SKM-1 treated with dmso at 0.1 percent for 144 hours (cell line): ENCODE results near the gene NPY.

Source experiments
- DNase-seq: peaks from one replicate; lab custom pipeline; 2025; ENCODE audit not compliant: unreplicated experiment; lab: John Stamatoyannopoulos, UW

The NPY gene

DNA sequence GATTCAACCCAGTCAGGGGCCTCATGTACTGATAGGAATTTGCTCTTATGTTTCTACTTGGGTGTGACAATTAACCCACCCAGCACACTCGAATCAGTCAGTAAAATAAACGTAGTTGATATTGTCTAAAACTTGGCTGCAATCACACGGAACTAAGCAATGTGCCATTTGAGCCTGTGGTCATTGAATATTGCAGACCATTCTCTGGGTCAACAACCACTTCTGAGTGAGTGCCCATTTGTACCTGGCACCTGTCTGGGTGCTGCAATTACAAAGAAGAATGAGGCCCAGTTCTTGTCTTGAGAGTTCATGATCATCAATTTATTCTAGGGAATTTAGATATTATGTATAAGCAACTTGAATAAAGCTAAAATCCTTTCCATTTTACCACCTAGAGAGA, 29.8 kb downstream of the NPY start:
- DNase-seq: no peak

DNA sequence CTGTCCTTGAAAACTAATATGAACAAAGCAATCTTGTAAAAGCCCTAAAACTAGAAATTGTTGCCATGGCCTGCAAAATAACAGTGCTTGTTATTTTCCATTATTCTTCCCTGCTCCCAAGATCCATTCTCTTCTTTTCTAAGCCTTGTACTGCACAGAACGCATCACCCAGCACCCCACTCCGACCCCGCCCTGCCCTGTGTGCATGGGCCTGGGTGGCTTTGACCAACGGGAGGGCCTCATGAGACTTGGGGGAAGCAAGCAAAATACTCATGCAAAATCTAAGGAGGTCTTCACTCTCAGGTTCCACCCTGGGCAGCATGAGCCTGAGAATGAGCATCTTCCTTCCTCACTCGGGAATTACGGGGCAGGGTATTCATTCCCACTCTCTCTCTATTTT, 32.4 kb downstream of the NPY start:
- DNase-seq: no peak

DNA sequence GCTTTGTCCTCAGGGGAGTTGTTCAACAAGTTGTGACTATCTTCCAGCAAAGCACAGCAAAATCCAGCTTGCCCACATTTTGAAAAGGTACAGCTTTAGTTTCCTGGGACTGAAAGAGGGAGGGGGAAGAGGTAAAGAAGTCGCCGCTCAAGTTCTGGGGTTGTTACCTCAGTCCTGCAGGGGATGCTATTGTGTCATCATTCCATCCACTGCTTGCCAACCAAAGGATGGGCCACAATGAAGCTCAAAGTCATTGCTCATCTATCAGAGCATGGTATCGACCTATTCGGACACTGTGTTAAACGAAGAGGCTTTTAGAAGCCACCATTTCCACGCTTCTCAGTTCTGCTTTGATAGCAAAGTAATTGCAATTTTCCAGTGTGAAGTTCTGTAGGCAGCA, 34.3 kb downstream of the NPY start:
- no peak for DNase-seq

DNA sequence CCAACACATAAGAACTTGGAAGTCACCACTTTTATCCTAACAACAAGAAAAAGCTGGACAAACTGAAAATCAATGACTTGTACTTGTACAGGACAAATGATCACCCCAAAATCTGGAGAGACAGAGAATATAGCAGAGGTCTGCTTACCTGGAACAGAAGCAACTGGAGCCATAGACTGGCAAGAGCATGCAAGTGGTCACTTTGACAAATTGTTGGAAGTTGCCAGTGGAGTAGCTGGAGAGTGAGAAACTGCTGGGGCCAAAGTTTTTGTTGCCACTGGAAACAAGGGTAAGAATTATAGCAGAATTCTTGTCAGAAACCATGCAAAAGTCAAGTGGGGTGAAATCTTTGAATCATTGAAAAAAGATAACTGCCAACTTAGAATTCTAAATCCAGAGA, 35.2 kb downstream of the NPY start:
- no peak for DNase-seq

DNA sequence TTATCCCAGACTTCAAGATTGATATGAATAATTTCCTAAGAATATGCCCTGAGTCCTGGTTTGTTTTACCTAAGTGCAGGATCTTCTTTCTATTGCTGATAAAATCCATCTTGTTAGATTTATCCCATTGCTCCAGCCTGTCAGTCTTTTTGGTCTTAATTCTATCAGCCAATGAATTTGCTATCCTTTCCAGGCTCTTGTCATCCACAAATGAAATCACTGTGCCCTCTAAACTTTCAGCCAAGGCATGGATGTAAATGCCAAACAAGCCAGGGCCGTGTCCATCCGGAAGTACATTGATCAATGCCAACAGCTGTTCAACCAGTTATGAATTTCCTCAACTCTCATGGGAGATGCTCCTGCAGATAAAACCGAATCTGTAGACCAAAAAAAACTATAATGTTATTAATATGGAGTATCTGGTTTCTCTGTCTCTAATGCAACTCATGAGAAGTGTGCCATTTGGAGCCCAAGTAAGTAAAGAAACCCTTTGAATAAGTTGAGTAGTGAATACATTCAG, 40.0 kb downstream of the NPY start:
- DNase-seq: no peak

DNA sequence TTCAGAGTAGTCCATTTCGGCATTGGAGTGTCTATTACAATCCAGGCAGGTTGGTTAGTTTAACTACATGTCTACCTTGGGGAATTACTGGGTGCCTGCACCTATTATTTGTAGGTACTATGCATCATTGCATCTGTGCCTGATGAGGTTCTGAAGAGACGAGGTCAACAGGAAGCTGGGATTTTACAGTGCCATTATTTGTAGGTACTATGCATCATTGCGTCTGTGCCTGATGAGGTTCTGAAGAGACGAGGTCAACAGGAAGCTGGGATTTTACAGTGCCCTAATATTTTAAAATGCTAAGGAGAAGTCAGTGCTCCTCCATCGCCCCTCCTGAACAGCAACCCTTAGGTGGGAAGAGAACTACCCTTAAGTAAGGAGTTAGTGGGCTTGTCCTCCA, 41.7 kb downstream of the NPY start:
- DNase-seq: no peak

DNA sequence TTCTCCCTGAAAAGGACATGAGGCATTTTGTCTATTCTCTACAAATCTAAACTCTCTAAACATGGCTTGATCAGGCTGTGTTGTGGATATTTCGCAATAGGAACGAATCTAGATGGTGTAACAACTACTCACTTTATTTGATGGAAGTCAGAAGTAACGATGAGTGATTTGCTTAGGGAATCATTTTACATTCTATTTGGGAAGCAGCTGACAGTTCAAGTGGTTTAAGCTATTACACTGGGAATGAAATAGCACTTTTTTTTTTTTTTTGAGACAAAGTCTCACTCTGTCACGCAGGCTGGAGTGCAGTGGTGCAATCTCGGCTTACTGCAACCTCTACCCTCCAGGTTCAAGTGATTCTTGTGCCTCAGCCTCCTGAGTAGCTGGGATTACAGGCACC, 44.1 kb downstream of the NPY start:
- DNase-seq: no peak

DNA sequence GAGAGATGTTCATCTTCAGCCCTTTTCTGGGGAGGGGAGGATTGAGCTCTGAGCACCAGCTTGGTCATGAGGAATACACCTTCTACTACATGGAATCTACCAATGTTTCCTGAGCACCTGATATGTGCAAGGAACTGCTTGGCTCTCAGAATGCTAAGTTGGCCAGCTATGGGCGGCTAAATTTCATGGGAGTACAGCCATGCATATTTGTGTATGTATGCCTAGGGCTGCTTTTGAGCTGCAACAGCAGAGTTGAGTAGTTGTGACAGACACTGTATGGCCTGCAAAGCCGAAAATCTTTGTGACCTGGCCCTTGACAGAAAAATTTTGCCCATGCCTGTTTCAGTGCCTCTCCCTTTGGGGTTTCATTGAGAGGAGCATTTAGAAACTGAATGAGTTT, 44.9 kb downstream of the NPY start:
- DNase-seq: no peak

DNA sequence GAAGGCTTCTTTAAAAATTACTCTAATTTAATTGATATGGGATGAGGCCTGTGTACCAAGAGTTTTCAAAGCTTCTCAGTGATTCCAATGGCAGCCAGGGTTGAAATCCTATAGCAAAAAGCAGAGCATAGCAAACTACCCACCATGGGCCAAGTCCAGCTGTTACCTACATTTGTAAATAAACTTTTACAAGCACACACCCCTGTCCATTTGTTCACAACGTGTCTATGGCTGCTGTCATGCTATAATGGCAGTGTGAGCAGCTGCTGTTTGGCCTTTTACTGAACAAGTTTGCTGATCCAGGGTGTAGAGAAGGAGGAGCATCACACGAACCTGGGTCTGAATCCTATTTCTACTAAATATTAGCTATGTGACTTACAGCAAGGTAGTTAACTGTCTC, 50.0 kb downstream of the NPY start:
- DNase-seq: no peak

DNA sequence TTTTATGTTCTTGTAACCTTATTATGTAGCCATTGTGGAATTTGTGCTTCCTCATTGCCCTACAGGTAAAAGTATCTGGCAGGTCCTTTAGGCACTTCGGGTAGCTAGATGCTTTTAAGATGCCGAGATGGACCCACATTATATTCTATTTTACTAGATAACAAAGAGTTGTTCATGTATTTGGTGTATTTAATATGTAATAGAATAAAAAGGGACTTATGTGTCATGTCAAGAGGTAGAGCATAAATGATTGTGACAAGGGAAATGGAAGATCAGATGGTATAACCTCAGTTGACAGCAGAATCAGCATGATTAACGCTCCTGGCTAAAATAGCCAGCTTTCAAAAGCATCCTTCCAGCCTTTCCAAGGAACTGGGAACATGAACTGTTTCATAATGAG, 50.6 kb downstream of the NPY start:
- no peak for DNase-seq

DNA sequence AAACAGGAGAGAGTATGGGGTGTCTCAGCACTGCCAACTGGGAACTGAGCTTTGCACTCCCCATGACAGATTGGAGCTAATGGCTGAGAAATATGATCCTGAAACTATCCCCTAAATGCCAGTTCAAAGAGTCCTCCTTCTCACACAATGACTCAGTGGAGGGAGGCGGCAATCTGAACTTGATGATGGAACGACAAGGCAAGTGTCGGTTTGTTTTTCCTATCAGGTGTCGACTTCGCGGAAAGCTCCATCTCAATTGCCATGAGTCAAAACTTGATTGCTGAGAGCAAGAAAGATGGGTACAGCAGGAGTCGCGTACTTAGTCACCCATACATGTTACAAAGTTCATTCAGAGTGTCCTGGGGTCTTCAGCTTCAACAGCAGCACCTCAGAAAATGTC, 52.5 kb downstream of the NPY start:
- DNase-seq: no peak

DNA sequence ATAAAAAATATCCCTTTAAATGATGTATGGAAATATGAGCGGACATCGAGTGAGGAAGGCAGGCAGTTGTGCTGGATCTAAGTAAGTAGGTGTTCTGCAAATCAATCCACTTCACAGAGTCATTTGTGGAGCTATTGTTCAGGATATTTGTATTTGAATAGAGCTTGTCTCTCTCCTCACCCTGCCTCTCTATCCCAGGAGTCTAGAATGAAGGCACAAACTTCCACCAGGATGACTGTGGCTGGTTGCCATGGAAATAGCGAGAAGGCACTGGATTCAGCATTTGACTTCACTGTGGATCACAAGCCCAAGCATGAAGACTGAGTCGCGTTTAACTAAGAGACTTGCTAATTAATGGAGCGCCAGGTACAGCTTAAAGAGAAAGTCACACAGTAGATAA, 53.2 kb downstream of the NPY start:
- no peak for DNase-seq

DNA sequence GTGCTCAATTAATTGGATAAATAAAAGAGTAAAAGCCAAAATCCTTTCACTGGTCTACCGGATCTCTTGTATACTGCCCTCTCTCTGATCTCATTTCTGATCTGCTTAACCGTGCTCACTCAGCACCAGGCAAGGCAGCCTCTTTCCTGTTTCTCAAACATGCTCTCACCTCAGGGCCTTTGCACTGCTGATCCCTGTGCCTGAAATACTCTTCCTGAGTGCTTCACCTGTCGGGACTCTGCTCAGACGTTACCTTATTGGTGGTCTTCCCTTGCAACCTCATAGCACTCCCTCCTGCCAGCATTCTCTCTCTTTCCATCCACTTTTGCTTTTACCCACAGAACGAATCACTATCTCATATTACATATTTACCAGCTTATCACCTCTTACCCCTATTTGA, 55.6 kb downstream of the NPY start:
- no peak for DNase-seq

DNA sequence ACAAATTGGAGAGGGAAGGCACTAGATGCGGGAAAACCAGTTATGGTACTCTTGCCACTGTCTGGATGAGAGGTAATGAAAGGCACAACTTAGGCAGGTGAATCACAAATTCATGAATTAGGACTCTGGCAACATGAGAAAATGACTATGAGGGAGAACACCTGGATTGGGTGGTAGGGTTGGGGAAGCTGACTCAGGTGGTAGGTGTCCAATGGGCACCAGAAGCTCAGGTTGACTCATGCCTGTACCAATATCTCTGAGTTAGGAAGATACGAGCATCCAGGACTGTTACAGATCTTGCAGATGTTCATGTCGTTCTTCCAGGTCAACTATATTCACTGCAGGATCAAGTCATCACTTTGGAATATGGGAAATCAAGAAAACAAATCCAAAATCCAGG, 56.7 kb downstream of the NPY start:
- DNase-seq: no peak
